IPS-18a (cell line): ENCODE data around the gene RFC1.

Source experiments
- H3K27ac ChIP-seq: one replicate; pipeline ENCODE4 v1.5.1; 2013; ENCODE audit warnings: low read length
- H3K27me3 ChIP-seq: one replicate; pipeline ENCODE4 v1.6.1; 2013; ENCODE audit warnings: mild to moderate bottlenecking, low read length; ENCODE audit not compliant: control insufficient read depth, insufficient read depth
- H3K36me3 ChIP-seq: one replicate; pipeline ENCODE4 v1.6.1; 2013; ENCODE audit warnings: low read depth, low read length; ENCODE audit not compliant: control insufficient read depth
- H3K4me1 ChIP-seq: one replicate; pipeline ENCODE4 v1.6.1; 2013; ENCODE audit warnings: low read depth, low read length; ENCODE audit not compliant: control insufficient read depth
- H3K4me3 ChIP-seq: one replicate; pipeline ENCODE4 v1.5.1; 2013; ENCODE audit warnings: low read length
- H3K9ac ChIP-seq: one replicate; pipeline ENCODE4 v1.6.1; 2013; ENCODE audit warnings: mild to moderate bottlenecking, low read length, moderate library complexity
- H3K9me3 ChIP-seq: one replicate; pipeline ENCODE4 v1.6.1; 2013; ENCODE audit warnings: low read depth, low read length; ENCODE audit not compliant: control insufficient read depth

Gene RFC1

DNA sequence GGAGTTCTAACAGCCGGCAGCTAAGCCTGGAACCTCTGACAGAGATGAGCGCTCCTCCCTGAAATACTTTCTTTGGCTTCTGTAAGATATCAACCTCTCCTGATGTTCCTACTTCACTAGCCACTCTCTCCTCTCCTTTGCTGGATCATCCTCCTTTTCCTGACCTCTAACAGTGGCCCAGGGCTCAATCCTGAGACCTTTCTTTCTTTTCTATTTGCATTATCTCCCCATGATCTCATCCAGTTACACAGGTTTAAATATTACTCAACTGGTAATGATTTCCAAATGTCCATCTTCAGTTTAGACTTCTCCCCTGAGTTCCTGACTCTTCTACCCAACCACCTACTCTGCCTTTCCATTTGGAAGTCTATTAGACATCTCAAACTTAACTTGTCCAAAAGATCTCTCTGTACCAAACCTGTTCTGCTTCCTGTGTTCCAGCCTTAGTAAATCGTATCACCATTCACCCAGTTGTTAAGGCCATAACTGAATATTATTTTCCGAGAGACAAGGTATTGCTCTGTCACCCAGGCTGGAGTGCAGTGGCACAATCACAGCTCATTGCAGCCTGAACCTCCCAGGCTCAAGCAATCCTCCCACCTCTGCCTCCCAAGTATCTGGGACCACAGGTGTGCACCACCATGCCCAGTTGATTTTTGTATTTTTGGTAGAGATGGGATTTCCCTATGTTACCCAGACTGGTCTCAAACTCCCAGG lies 41.1 kb downstream of the RFC1 start:
- Histone ChIP-seq H3K4me3 (no peak overlapping the region), H3K36me3 (peaks cover 35% of the 10 kb centered on the region), H3K27ac (no peak overlapping the region)

DNA sequence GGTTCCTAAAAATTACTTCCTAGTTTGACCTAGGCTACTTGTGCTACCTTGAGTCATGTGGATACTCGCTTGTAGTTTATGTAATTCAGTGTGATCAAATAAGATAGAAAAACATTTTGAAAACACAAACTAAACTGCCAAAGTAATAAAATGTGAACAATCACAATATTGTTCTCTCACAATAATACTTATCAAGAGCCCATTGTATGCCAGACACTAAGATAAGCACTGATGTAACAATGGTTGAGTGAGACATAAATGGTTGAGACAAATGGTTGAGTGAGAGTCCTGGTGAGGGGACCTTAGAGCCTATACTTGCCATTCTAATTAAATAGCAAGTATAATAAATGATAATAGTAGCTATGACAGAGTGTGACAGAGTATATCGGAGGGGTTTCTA lies 41.7 kb downstream of the RFC1 start:
- Histone ChIP-seq H3K4me3 (no peak overlapping the region), H3K4me1 (no peaks in the 10 kb centered on the region), H3K36me3 (peaks cover 41% of the 10 kb centered on the region), H3K9me3 (no peaks in the 10 kb centered on the region), H3K27me3 (no peaks in the 10 kb centered on the region), H3K27ac (no peak overlapping the region), H3K9ac (no peak overlapping the region)

More for the DNA sequence above, 41.1 kb downstream of the RFC1 start:
- Histone ChIP-seq H3K9ac (no peak overlapping the region), H3K4me1 (no peaks in the 10 kb centered on the region), H3K9me3 (no peaks in the 10 kb centered on the region), H3K27me3 (no peaks in the 10 kb centered on the region)

DNA sequence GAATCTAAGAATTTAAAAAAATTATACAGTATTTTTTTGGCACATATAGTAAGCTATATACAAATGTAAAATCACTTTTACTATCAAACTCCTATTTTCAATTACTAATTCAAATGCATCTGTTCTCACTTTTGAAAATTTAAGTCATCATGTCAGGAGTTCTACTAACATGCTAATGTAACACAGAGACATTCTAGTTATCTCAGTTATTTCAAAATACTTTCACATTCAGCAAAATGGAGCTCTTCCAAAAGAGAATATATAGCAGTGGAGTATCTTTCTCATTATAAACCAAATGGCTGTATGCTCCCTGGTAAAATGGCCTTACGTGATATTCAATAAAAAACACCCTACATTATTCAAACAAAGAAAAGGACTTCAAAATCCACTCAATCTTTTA lies 42.3 kb downstream of the RFC1 start:
- H3K27me3 ChIP-seq = no peaks in the 10 kb centered on the region
- no peak overlapping the region for H3K27ac ChIP-seq
- H3K4me3 ChIP-seq = no peak overlapping the region
- no peak overlapping the region for H3K9ac ChIP-seq
- no peaks in the 10 kb centered on the region for H3K4me1 ChIP-seq
- peaks cover 47% of the 10 kb centered on the region for H3K36me3 ChIP-seq
- no peaks in the 10 kb centered on the region for H3K9me3 ChIP-seq

DNA sequence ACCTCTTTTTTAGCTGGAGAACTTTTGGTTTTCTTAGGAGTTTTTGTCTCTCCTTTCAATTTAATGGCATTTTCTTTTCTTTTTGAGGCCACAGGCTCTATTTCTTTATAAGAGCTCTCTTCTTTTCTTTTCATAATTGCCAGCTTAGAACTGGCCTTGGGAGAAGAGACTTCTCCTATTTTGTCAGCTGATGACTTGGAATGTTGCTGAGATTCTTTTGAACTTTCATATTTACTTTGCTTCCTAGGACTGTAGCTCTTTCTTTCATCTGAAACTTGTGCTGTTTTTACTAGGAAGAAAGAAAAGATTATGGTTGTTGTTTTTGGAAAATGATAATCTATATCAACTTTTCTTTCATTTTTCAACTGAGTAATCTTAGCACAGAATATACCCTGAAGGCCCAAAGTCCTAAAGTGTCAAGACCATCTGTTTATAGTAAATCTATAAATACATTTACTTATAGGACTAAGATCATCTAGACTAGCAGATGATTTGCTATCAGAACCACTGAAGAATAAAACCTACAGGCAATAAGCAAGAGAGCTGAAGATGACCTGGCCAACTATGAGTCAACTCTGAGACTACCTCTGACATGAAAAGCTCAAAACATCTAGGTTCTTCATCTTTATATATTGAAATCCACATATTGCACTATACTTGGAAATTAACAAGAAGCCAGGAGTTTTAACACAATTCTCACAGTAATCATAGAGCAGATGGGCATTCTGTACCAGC lies 45.6 kb downstream of the RFC1 start:
- H3K27ac ChIP-seq = no peak overlapping the region
- H3K36me3 ChIP-seq = peaks cover 47% of the 10 kb centered on the region
- no peaks in the 10 kb centered on the region for H3K27me3 ChIP-seq
- no peaks in the 10 kb centered on the region for H3K4me1 ChIP-seq
- H3K9ac ChIP-seq = no peak overlapping the region
- no peak overlapping the region for H3K4me3 ChIP-seq
- H3K9me3 ChIP-seq = no peaks in the 10 kb centered on the region

DNA sequence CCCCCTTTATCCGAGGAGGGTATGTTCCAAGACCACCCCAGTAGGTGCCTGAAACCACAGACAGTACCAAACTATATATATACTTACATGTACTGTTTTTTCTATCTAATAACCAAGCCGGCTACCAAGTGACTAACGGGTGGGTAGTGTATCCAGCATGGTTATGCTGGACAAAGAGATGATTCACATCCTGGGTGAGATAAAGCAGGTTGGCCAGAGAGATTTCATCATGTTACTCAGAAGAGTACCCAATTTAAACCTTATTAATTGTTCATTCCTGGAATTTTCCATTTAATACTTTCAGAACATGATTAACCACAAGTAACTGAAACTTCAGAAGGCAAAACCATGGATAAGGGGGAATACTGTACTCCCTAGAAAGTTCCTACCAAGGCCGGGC lies 46.5 kb downstream of the RFC1 start:
- Histone ChIP-seq H3K9ac (no peak overlapping the region), H3K27ac (no peak overlapping the region), H3K9me3 (no peaks in the 10 kb centered on the region), H3K36me3 (peaks cover 50% of the 10 kb centered on the region), H3K4me3 (no peak overlapping the region), H3K4me1 (no peaks in the 10 kb centered on the region), H3K27me3 (no peaks in the 10 kb centered on the region)

DNA sequence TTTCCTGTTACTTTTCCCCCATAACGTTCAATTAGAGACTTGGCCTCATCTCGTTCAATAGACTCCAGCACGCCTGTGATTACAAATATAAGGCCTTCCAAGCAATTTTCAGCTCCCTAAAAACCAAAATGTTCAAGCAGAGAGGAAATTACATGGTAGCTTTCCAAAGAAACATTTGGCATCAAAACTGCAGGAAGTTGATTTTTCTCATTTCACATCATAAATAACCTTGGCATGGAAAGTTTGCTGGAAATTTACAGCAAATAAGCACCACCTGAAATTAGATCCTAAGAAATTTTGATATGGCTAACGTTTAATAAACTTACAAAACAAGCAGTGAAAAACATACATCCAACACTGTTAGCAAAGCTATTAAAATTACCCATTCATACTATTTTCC lies 53.3 kb downstream of the RFC1 start:
- Histone ChIP-seq H3K27ac (no peak overlapping the region), H3K9ac (no peak overlapping the region), H3K9me3 (no peaks in the 10 kb centered on the region), H3K4me1 (no peaks in the 10 kb centered on the region), H3K36me3 (peaks cover 80% of the 10 kb centered on the region), H3K27me3 (no peaks in the 10 kb centered on the region), H3K4me3 (no peak overlapping the region)

DNA sequence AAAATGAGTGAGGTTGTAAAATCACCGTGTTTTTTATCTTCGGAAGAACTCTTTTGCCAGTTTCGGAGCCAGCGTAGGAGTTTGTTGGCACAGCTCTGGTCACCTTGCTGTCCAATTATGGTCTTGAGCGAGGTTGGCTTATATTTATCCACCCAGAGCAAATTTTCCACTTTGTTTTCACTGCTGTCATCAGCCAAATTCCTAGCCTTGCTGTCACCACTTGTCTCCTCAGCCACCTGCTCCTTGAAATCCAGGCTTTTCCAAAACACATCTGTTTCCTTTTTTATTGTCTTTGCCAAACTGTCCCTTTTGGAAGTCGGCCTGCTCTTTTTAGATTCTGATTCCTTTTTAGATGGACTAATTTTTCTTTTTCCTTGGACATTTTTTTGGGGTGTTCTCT lies 57.6 kb downstream of the RFC1 start:
- no peaks in the 10 kb centered on the region for H3K9me3 ChIP-seq
- H3K4me3 ChIP-seq = no peak overlapping the region
- H3K27me3 ChIP-seq = no peaks in the 10 kb centered on the region
- no peak overlapping the region for H3K27ac ChIP-seq
- peaks cover 78% of the 10 kb centered on the region for H3K36me3 ChIP-seq
- no peaks in the 10 kb centered on the region for H3K4me1 ChIP-seq
- no peak overlapping the region for H3K9ac ChIP-seq

DNA sequence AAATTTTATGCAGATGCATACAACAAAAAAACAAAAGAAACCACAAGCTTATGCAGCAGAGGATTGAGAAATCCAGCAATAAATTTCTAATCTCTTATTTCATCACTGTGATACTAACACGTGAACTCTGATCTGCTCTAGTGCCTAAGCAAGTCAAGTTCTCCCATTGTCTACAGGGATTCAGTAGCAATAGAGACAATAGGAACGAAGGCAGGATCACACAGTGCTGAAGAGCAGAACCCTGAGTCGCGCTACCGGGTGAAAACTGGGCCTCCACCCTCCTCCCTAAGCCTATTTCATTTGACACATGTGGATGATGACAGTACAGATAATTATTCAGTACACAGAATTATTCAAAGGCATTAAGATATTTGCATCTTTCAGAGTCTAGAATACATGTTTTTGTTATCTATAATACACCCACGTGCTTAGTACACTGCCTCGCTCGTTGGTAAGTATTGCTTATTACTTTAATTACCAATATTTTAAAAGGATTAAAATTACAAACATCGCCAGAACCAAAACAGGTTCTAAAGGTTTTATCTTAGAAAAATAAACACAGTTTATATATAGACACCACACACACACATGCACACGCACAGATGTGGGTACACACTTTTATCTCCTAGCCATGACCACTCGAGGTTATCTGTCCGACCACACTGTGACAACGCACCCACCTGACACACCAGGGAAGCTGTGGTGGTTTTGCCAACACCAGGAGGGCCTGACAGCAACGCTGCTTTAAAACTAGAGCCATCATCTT lies 60.1 kb downstream of the RFC1 start:
- H3K4me1 ChIP-seq = no peaks in the 10 kb centered on the region
- H3K4me3 ChIP-seq = no peak overlapping the region
- H3K9ac ChIP-seq = no peak overlapping the region
- no peak overlapping the region for H3K27ac ChIP-seq
- no peaks in the 10 kb centered on the region for H3K9me3 ChIP-seq
- peaks cover 72% of the 10 kb centered on the region for H3K36me3 ChIP-seq
- H3K27me3 ChIP-seq = no peaks in the 10 kb centered on the region

DNA sequence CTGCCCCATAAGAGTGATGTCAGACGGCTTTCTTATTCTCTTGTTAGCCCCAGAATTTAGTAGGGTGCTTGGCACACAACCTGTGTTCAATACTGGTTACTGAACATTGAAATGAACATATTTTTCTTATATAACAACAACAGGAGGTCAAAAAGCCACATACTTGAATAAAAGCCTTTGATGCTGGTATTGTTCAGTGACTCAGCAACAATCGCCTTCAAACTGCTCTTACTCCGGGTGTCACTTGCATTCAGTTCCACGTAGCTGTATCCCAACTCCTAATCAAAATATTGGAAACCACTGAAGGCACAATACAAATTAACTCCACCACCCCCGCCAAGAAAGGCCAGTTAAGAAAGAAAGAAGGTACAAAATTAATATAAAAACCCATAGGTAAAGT lies 61.5 kb downstream of the RFC1 start:
- Histone ChIP-seq H3K9ac (no peak overlapping the region), H3K36me3 (peaks cover 69% of the 10 kb centered on the region), H3K27ac (no peak overlapping the region), H3K27me3 (no peaks in the 10 kb centered on the region), H3K4me1 (no peaks in the 10 kb centered on the region), H3K9me3 (no peaks in the 10 kb centered on the region), H3K4me3 (no peak overlapping the region)

DNA sequence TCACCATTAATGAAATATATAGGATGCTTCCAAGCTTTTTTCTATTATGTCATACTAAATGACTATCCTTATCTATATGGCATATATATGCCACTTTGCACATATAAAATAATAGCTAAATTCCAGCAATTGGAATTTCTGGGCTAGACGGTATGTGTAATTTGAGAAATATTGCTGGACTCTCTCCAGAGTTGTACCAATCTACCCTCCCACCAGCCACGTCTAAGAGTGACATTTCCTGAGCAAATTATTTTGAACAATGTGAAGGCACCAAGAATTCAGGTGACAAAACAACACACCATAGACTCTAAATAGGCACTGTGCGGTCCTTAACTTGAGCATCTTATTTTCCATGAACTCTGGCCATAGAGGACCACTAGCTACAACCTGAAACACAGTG lies 62.3 kb downstream of the RFC1 start:
- Histone ChIP-seq H3K4me3 (no peak overlapping the region), H3K27me3 (no peaks in the 10 kb centered on the region), H3K27ac (no peak overlapping the region), H3K4me1 (no peaks in the 10 kb centered on the region), H3K9me3 (no peaks in the 10 kb centered on the region), H3K9ac (no peak overlapping the region), H3K36me3 (peaks cover 68% of the 10 kb centered on the region)

DNA sequence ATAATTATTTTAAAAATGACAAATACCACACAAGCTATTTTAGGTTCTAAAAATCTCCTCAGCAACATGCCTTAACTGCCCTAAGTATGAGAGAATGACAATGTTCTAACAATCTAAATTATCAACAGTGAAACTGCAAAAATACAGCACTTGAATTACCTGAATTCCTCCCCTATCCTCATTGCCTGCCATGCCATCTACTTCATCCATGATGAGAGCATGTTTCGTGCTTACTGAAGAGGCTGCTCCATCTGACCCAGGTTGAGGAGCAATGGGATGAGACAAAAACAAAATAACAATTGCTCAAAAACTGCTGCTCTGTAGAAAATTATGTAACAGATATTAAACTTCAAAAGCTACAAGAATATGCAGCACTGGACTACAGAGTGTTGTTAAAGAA lies 63.3 kb downstream of the RFC1 start:
- Histone ChIP-seq H3K27me3 (no peaks in the 10 kb centered on the region), H3K36me3 (peaks cover 65% of the 10 kb centered on the region), H3K4me1 (no peaks in the 10 kb centered on the region), H3K9ac (no peak overlapping the region), H3K9me3 (no peaks in the 10 kb centered on the region), H3K4me3 (no peak overlapping the region), H3K27ac (no peak overlapping the region)
